Esophagus squamous epithelium (tissue), 5 donors: Measurements from ENCODE around the gene IFT27. TPM values are rescaled to one million over a fixed set of nuclear protein-coding genes. Genes with fewer than 3 reads are reported as not detected.

Experiments
- DNase-seq: peaks from one replicate; lab custom pipeline; 2025; lab: John Stamatoyannopoulos, UW
- H3K27ac ChIP-seq, 4 donors: fragments of 200-600 bp; sonication (generic); one replicate each; pipeline ENCODE4 v1.5.1; 2016 to 2019; ENCODE audit warnings: mild to moderate bottlenecking in 1 of 4
- H3K27me3 ChIP-seq, 4 donors: fragments of 200-600 bp; sonication (generic); 1 replicate in 3 of 4; 2 replicates in 1 of 4; pipeline versions ENCODE4 v1.5.1 to v1.6.0; 2017 to 2021; ENCODE audit warnings: antibody characterized with exemption in 1 of 4
- H3K36me3 ChIP-seq, 3 donors: fragments of 200-600 bp; sonication (generic); one replicate each; pipeline ENCODE4 v1.5.1; 2016 to 2019
- H3K4me1 ChIP-seq, 3 donors: fragments of 200-600 bp; sonication (generic); one replicate each; pipeline ENCODE4 v1.5.1; 2017 to 2019
- H3K4me3 ChIP-seq, 4 donors: fragments of 200-600 bp; sonication (generic); 1 replicate in 3 of 4; 2 replicates in 1 of 4; pipeline ENCODE4 v1.5.1; 2016 to 2019; ENCODE audit warnings: mild to moderate bottlenecking in 2 of 4, moderate library complexity in 1 of 4
- H3K9me3 ChIP-seq, 3 donors: fragments of 200-600 bp; sonication (generic); one replicate each; pipeline ENCODE4 v1.5.1; 2016 to 2019
- POLR2A ChIP-seq, 4 donors: fragments of 450-650 bp; IDR thresholded peaks; one replicate each; pipeline ENCODE4 v1.6.1; 2017; ENCODE audit warnings: antibody characterized with exemption in 4 of 4, mild to moderate bottlenecking in 4 of 4, moderate library complexity in 3 of 4
- WGBS, 2 donors: methylation state at CpG; one replicate each; pipeline ENCODE4 v1.1.5; 2018; 5-methylcytosine and 5-hydroxymethylcytosine counted together
- intact Hi-C: fragments of 100-400 bp; cut with DNase I; formaldehyde crosslinking; loops from one replicate; pipeline ENCODE4 v1.15.0; 2022
- total RNA-seq, 4 donors: library from RNA; depleted of rRNA; stranded (reverse); fragments of >200 nt; gene quantifications; one replicate each; pipeline ENCODE4 v1.1.0, GENCODE V29; 2016
- TF ChIP-seq, protein P1 (sequence below), 6 experiments: fragments of 450-650 bp in 4 of 6; fragments of 200-600 bp in 2 of 6; sonication (generic) in 2 of 6; IDR thresholded peaks; one replicate each; pipeline ENCODE4 v1.5.1; 2016 to 2019; ENCODE audit warnings: antibody characterized with exemption in 6 of 6, mild to moderate bottlenecking in 4 of 6, moderate library complexity in 4 of 6
- donor health status: DM: yes; HTN: yes; CAD: no.

The IFT27 gene
- total RNA-seq, 4 donors from 2014 or later, result 6.1 to 9.5 (median 8.1) TPM

DNA sequence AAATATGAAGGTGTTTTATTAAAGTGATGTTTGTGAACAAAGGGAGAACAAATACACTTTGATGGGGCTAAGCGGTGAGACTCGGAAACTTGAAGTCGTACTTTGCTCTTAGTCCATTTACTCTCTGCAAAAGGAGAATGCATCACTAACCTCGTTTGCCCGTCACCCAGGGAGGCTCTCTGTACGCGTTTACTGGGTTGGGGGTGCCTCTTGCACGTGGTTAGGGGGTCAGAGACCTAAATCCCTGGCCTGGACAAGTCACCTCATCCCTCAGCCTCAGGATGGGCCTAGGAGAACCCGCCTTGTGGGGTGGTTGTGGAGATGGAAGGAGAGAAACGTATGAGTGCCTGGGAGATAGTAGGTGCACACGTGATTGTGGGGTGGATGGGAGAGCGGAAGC is 803 bp upstream of the IFT27 start:
- Histone ChIP-seq H3K36me3 (no peaks in the 10 kb centered on the region), H3K9me3 (no peaks in the 10 kb centered on the region), H3K27me3 (no peaks in the 10 kb centered on the region), H3K4me1 (peaks cover 4 to 22% (median 11%) of the 10 kb centered on the region in 3 donors), H3K4me3 (peak overlapping the region in 3 of 4 donors; percentile 23 to 52 (median 26)), H3K27ac (peak overlapping the region in 3 of 4 donors; percentile 3 to 52 (median 51))
- WGBS, 2 donors, result 56 to 66% methylated on average over 12 of the region's 12 CpGs
- intact Hi-C loops, result no loop called here
- TF ChIP-seq, protein P1, sequence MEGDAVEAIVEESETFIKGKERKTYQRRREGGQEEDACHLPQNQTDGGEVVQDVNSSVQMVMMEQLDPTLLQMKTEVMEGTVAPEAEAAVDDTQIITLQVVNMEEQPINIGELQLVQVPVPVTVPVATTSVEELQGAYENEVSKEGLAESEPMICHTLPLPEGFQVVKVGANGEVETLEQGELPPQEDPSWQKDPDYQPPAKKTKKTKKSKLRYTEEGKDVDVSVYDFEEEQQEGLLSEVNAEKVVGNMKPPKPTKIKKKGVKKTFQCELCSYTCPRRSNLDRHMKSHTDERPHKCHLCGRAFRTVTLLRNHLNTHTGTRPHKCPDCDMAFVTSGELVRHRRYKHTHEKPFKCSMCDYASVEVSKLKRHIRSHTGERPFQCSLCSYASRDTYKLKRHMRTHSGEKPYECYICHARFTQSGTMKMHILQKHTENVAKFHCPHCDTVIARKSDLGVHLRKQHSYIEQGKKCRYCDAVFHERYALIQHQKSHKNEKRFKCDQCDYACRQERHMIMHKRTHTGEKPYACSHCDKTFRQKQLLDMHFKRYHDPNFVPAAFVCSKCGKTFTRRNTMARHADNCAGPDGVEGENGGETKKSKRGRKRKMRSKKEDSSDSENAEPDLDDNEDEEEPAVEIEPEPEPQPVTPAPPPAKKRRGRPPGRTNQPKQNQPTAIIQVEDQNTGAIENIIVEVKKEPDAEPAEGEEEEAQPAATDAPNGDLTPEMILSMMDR (IDR thresholded peaks at IDR 0.05), result no peak
- TF ChIP-seq POLR2A (IDR thresholded peaks at IDR 0.05), result no peak
- DNase-seq, result no peak

DNA sequence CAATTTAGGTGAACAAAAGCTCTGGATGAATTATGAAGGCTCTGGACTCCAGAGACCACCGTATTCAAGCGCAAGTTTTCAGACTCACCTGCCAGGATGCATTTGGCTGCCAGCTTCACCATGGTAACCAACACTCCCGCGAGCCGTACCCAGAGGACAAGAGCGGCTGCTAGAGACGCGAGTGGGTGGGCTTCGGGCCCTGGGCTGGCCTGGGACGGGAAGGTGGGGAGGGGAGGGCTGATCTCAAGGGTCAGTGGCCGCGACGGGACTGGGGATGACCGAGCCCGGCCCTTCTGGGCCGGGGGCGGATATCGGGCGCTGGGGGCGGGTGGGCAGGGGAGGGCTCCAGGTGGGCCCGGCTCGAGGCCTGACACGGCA is 344 bp downstream of the IFT27 start:
- WGBS, 2 donors, result 0% methylated on average over 2 to 6 of the region's 23 CpGs
- DNase-seq, result no peak

DNA sequence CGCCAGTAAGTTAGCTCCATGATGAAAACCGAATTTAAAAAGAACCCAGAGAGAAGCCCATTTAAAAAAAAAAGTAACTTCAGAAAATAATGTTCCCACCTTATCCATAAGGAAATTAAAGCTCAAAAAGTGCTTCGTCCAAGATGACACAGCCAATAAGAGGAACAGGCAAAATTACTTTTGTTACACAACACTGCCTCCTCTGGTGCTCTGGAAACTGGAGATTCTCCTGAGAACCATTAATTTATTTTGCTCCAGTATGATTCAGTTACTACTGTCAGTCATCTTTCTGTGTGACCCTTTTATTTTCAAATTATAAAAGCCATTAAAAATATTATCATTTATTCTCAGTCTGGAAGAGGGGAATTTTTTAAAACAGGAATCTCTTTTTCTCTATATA is 2.0 kb downstream of the IFT27 start:
- H3K4me1 ChIP-seq, result peaks cover 4 to 19% (median 7%) of the 10 kb centered on the region in 3 donors
- no peak overlapping the region for H3K4me3 ChIP-seq
- no peak for DNase-seq
- 46 to 69% methylated on average over 2 to 3 of the region's 3 CpGs for WGBS, 2 donors
- H3K27ac ChIP-seq, result no peak overlapping the region
- no peaks in the 10 kb centered on the region for H3K27me3 ChIP-seq
- no peak for TF ChIP-seq POLR2A (IDR thresholded peaks at IDR 0.05)
- TF ChIP-seq, protein P1 (IDR thresholded peaks at IDR 0.05), result peak in 4 of 6 experiments; percentile 35 to 58 (median 47)
- H3K9me3 ChIP-seq, result no peaks in the 10 kb centered on the region
- intact Hi-C loops, result no loop called here
- H3K36me3 ChIP-seq, result peaks cover 0 to 5% (median 0%) of the 10 kb centered on the region in 3 donors

More for the DNA sequence above, 344 bp downstream of the IFT27 start:
- Histone ChIP-seq H3K4me1 (peaks cover 4 to 19% (median 7%) of the 10 kb centered on the region in 3 donors), H3K9me3 (no peaks in the 10 kb centered on the region), H3K27ac (peak overlapping the region; percentile 86 to 93 (median 92)), H3K4me3 (peak overlapping the region; percentile 86 to 97 (median 90)), H3K27me3 (no peaks in the 10 kb centered on the region), H3K36me3 (peaks cover 0 to 5% (median 0%) of the 10 kb centered on the region in 3 donors)
- intact Hi-C loops, result no loop called here
- TF ChIP-seq, protein P1 (IDR thresholded peaks at IDR 0.05), result no peak

DNA sequence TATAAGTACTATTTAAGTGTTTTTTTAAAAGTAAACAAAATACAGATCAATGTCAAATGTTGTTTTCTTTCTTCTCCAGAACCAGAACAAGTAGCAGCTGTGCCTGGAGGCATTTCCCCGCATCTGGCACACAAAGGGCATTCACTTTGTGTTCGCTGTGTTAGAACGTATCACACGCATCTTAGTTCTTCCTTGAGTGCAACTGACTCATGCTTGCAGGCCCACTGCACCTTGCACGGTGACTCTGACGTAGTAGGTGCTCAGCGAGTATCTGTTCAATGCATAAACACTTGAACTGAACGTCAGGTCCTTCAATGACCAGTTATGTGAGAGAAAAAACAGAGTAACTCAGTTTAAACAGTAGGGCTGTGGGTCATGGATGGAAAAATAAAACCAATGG is 3.5 kb downstream of the IFT27 start:
- 75 to 80% methylated on average over 8 of the region's 8 CpGs for WGBS, 2 donors
- no peak for DNase-seq
- no peak overlapping the region for H3K27ac ChIP-seq
- intact Hi-C loops, result no loop called here
- TF ChIP-seq, protein P1 (IDR thresholded peaks at IDR 0.05), result no peak
- TF ChIP-seq POLR2A (IDR thresholded peaks at IDR 0.05), result no peak
- H3K27me3 ChIP-seq, result no peaks in the 10 kb centered on the region
- no peaks in the 10 kb centered on the region for H3K9me3 ChIP-seq
- H3K36me3 ChIP-seq, result peaks cover 0 to 5% (median under 1%) of the 10 kb centered on the region in 3 donors
- no peak overlapping the region for H3K4me3 ChIP-seq
- H3K4me1 ChIP-seq, result peaks cover 4 to 19% (median 7%) of the 10 kb centered on the region in 3 donors

DNA sequence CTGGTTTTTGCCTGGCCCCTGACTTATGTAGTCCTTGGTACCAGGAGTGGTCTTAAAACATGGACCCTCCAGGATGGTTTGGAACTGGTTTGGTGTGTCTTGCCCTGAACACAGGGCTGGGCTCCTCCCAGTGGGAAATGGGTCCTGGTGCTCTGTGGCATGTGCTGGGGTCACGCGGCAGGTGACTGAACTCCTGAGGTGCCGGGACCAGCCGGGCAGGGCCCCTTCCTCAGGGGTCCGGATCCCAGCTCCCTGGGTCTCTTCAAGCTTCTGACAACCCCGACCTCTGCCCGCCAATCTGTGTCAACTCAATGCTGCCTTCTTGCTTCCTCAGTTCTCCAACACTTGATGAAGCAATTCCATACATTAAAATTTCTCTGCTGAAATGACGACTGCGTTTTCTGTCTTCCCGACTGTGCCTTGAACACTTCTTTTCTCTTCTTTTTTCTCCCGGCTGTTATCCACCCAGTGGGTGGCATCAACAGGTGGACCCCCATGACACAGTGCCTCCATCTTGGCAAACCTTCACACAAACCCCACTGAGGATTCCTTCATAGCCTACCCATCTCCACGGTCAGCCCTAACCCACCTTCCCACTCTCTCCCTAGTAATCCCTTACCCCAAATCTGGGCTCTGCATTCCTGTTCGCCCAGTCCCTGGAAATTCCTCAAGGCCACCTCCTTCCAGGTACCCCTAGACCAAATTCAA is 4.4 kb downstream of the IFT27 start:
- WGBS, 2 donors, result 94 to 95% methylated on average over 9 to 11 of the region's 13 CpGs
- intact Hi-C loops, result no loop called here
- no peak overlapping the region for H3K4me3 ChIP-seq
- H3K9me3 ChIP-seq, result no peaks in the 10 kb centered on the region
- peaks cover 0 to 8% (median 5%) of the 10 kb centered on the region in 3 donors for H3K36me3 ChIP-seq
- no peak overlapping the region for H3K27ac ChIP-seq
- peaks cover 4 to 14% (median 7%) of the 10 kb centered on the region in 3 donors for H3K4me1 ChIP-seq
- DNase-seq, result no peak
- TF ChIP-seq, protein P1 (IDR thresholded peaks at IDR 0.05), result no peak
- no peak for TF ChIP-seq POLR2A (IDR thresholded peaks at IDR 0.05)
- no peaks in the 10 kb centered on the region for H3K27me3 ChIP-seq
